Mesenchymal stem cell (in vitro differentiated cells and primary cell): ENCODE data around the gene AOPEP.

Source experiments
- DNase-seq: peaks from one replicate; pipeline ENCODE4 v3.0.0-alpha.2; 2013
- H2AFZ ChIP-seq: one replicate; pipeline ENCODE4 v1.6.1; 2013; ENCODE audit warnings: low read depth, mild to moderate bottlenecking, control low read depth, inconsistent platforms, low read length, moderate library complexity
- H2AK5ac ChIP-seq: 2 replicates; pipeline ENCODE4 v1.6.1; 2013; ENCODE audit warnings: low read length, moderate library complexity, mild to moderate bottlenecking, inconsistent platforms; ENCODE audit not compliant: severe bottlenecking
- H2BK120ac ChIP-seq: one replicate; pipeline ENCODE4 v1.6.1; 2013; ENCODE audit warnings: low read depth, mild to moderate bottlenecking, inconsistent platforms, low read length, moderate library complexity
- H2BK12ac ChIP-seq, 2 experiments: one replicate each; pipeline ENCODE4 v1.6.1; 2013; ENCODE audit warnings: inconsistent platforms in 2 of 2, low read length in 2 of 2, mild to moderate bottlenecking in 2 of 2, moderate library complexity in 2 of 2, control low read depth in 1 of 2
- H2BK15ac ChIP-seq: one replicate; pipeline ENCODE4 v1.6.1; 2013; ENCODE audit warnings: mild to moderate bottlenecking, low read depth, inconsistent platforms; ENCODE audit not compliant: poor library complexity, severe bottlenecking
- H2BK5ac ChIP-seq: 2 replicates; pipeline ENCODE4 v1.6.1; 2013; ENCODE audit warnings: low read depth, mild to moderate bottlenecking, low read length, control low read depth, inconsistent platforms; ENCODE audit not compliant: poor library complexity, severe bottlenecking
- H3K14ac ChIP-seq, 2 experiments: one replicate each; pipeline ENCODE4 v1.6.1; 2013; ENCODE audit warnings: inconsistent platforms in 2 of 2, low read length in 2 of 2, control low read depth in 1 of 2, mild to moderate bottlenecking in 1 of 2, moderate library complexity in 1 of 2
- H3K18ac ChIP-seq, 2 experiments: one replicate each; pipeline ENCODE4 v1.6.1; 2013; ENCODE audit warnings: inconsistent platforms in 2 of 2, low read length in 2 of 2, control low read depth in 1 of 2, low read depth in 1 of 2, mild to moderate bottlenecking in 1 of 2
- H3K23ac ChIP-seq, 2 experiments: one replicate each; pipeline ENCODE4 v1.6.1; 2013; ENCODE audit warnings: inconsistent platforms in 2 of 2, low read length in 2 of 2, mild to moderate bottlenecking in 2 of 2, moderate library complexity in 2 of 2, control low read depth in 1 of 2
- H3K27ac ChIP-seq: 2 replicates; pipeline ENCODE4 v1.5.1; 2013; ENCODE audit warnings: mild to moderate bottlenecking, moderate library complexity, low read length, control low read depth, inconsistent platforms; ENCODE audit not compliant: poor library complexity, severe bottlenecking
- H3K27me3 ChIP-seq, 2 experiments: 2 replicates each; pipeline versions ENCODE4 v1.6.1 to v1.7.0; 2013; ENCODE audit warnings: low read length in 2 of 2, mild to moderate bottlenecking in 2 of 2, moderate library complexity in 2 of 2, control low read depth in 1 of 2, inconsistent platforms in 1 of 2; ENCODE audit not compliant: control insufficient read depth in 1 of 2, insufficient read depth in 1 of 2
- H3K36me3 ChIP-seq, 2 experiments: 2 replicates each; pipeline versions ENCODE4 v1.6.1 to v1.7.0; 2013; ENCODE audit warnings: low read length in 2 of 2, control low read depth in 1 of 2, inconsistent platforms in 1 of 2, low read depth in 1 of 2, mild to moderate bottlenecking in 1 of 2; ENCODE audit not compliant: insufficient read depth in 2 of 2, control insufficient read depth in 1 of 2
- H3K4ac ChIP-seq, 2 experiments: one replicate each; pipeline ENCODE4 v1.6.1; 2013; ENCODE audit warnings: inconsistent platforms in 2 of 2, low read length in 2 of 2, mild to moderate bottlenecking in 2 of 2, moderate library complexity in 2 of 2, control low read depth in 1 of 2, low read depth in 1 of 2
- H3K4me1 ChIP-seq: 2 replicates; pipeline ENCODE4 v1.6.1; 2013; ENCODE audit warnings: low read depth, low read length, control low read depth; ENCODE audit not compliant: control insufficient read depth, insufficient read depth
- H3K4me2 ChIP-seq: 2 replicates; pipeline ENCODE4 v1.6.1; 2013; ENCODE audit warnings: low read length, mild to moderate bottlenecking, inconsistent platforms; ENCODE audit not compliant: poor library complexity, severe bottlenecking
- H3K4me3 ChIP-seq, 2 experiments: 2 replicates each; pipeline versions ENCODE4 v1.5.1 to v1.7.0; 2013; ENCODE audit warnings: low read length in 2 of 2, mild to moderate bottlenecking in 2 of 2, control low read depth in 1 of 2, low read depth in 1 of 2; ENCODE audit not compliant: insufficient read depth in 1 of 2
- H3K79me1 ChIP-seq: replicated peaks from 2 replicates; pipeline ENCODE4 v1.6.1; 2013; ENCODE audit warnings: mild to moderate bottlenecking, control low read depth, low read length, inconsistent platforms; ENCODE audit not compliant: poor library complexity, severe bottlenecking
- H3K9ac ChIP-seq: 2 replicates; pipeline ENCODE4 v1.7.0; 2013; ENCODE audit warnings: mild to moderate bottlenecking, low read length, moderate library complexity
- H3K9me3 ChIP-seq: 2 replicates; pipeline ENCODE4 v1.7.0; 2013; ENCODE audit warnings: mild to moderate bottlenecking, low read length; ENCODE audit not compliant: control insufficient read depth
- H4K8ac ChIP-seq: one replicate; pipeline ENCODE4 v1.6.1; 2013; ENCODE audit warnings: inconsistent platforms, mild to moderate bottlenecking, low read length, moderate library complexity
- H4K91ac ChIP-seq: one replicate; pipeline ENCODE4 v1.6.1; 2013; ENCODE audit warnings: mild to moderate bottlenecking, low read length, inconsistent platforms
- WGBS: methylation state at CpG from one replicate; pipeline ENCODE4 v1.1.7; 2013; ENCODE audit warnings: mixed read lengths; 5-methylcytosine and 5-hydroxymethylcytosine counted together

Gene AOPEP

GRCh38 chr9:95115104-95115503 is 388.6 kb downstream of the AOPEP start:
- Histone ChIP-seq H3K4me2 (no peak overlapping the region), H3K79me1 (no peaks in the 10 kb centered on the region), H2AFZ (no peak overlapping the region), H4K8ac (no peak overlapping the region), H3K9me3 (no peaks in the 10 kb centered on the region), H4K91ac (no peak overlapping the region), H2AK5ac (no peak overlapping the region), H3K4ac (no peak overlapping the region), H3K23ac (no peak overlapping the region), H3K4me3 (no peak overlapping the region), H2BK120ac (no peak overlapping the region), H3K36me3 (peaks cover 15 to 21% of the 10 kb centered on the region in 2 experiments), H3K9ac (no peak overlapping the region), H3K4me1 (no peaks in the 10 kb centered on the region), H3K27ac (no peak overlapping the region), H2BK12ac (no peak overlapping the region), H2BK5ac (no peak overlapping the region), H3K27me3 (no peaks in the 10 kb centered on the region), H3K14ac (no peak overlapping the region), H2BK15ac (no peak overlapping the region), H3K18ac (no peak overlapping the region)
- no peak for DNase-seq
- 97% methylated on average over 6 of the region's 6 CpGs for WGBS

GRCh38 chr9:95116002-95116807 is 389.7 kb downstream of the AOPEP start:
- H2BK15ac ChIP-seq = no peak overlapping the region
- no peaks in the 10 kb centered on the region for H3K4me1 ChIP-seq
- H3K9ac ChIP-seq = no peak overlapping the region
- H3K4me2 ChIP-seq = no peak overlapping the region
- no peak overlapping the region for H4K8ac ChIP-seq
- H2AFZ ChIP-seq = no peak overlapping the region
- H2BK120ac ChIP-seq = no peak overlapping the region
- H3K27me3 ChIP-seq = no peaks in the 10 kb centered on the region
- WGBS = 92% methylated on average over 10 of the region's 11 CpGs
- H3K4ac ChIP-seq = no peak overlapping the region
- H3K14ac ChIP-seq = no peak overlapping the region
- no peak for DNase-seq
- no peaks in the 10 kb centered on the region for H3K79me1 ChIP-seq
- no peak overlapping the region for H3K23ac ChIP-seq
- H3K36me3 ChIP-seq = peaks cover 11 to 17% of the 10 kb centered on the region in 2 experiments
- no peak overlapping the region for H2BK5ac ChIP-seq
- H3K27ac ChIP-seq = no peak overlapping the region
- no peak overlapping the region for H2AK5ac ChIP-seq
- no peaks in the 10 kb centered on the region for H3K9me3 ChIP-seq
- no peak overlapping the region for H3K18ac ChIP-seq
- no peak overlapping the region for H2BK12ac ChIP-seq
- H3K4me3 ChIP-seq = no peak overlapping the region
- no peak overlapping the region for H4K91ac ChIP-seq

DNA sequence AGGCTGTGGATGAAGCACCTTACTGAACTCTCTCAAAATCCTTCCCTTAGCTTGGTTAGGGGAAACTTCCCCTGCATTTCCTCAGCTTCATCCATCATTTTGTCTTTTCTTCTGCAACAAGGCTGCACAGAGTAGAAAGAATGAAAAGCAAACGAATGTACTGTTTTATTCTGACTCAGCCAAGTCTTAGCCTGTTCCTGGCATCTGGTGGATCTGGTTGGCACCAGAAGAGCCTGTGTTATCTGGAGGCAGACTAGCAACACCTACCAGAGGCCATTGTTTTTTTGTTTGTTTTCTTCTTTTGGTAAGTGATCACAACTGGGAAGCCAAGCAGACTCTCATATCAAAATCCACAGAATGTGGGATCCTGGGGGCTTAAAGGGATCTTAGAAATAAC is 390.3 kb downstream of the AOPEP start:
- Histone ChIP-seq H2BK120ac (no peak overlapping the region), H4K91ac (no peak overlapping the region), H2BK12ac (no peak overlapping the region), H3K4ac (no peak overlapping the region), H3K9ac (no peak overlapping the region), H3K9me3 (no peaks in the 10 kb centered on the region), H3K18ac (no peak overlapping the region), H4K8ac (no peak overlapping the region), H2BK15ac (no peak overlapping the region), H3K14ac (no peak overlapping the region), H3K27me3 (no peaks in the 10 kb centered on the region), H2AK5ac (no peak overlapping the region), H2BK5ac (no peak overlapping the region), H3K36me3 (peaks cover 7 to 12% of the 10 kb centered on the region in 2 experiments), H3K4me1 (no peaks in the 10 kb centered on the region), H3K27ac (no peak overlapping the region), H2AFZ (no peak overlapping the region), H3K4me2 (no peak overlapping the region), H3K79me1 (no peaks in the 10 kb centered on the region), H3K4me3 (no peak overlapping the region), H3K23ac (no peak overlapping the region)
- DNase-seq = no peak
- 92% methylated on average over 1 of the region's 1 CpG for WGBS

GRCh38 chr9:95118596-95118995 is 392.1 kb downstream of the AOPEP start:
- no peaks in the 10 kb centered on the region for H3K79me1 ChIP-seq
- no peak overlapping the region for H3K4me2 ChIP-seq
- 92% methylated on average over 4 of the region's 4 CpGs for WGBS

More at GRCh38 chr9:95118596-95118995, 392.1 kb downstream of the AOPEP start:
- H2BK12ac ChIP-seq = no peak overlapping the region
- H3K4me3 ChIP-seq = no peak overlapping the region
- H3K36me3 ChIP-seq = peaks cover 0 to 4% of the 10 kb centered on the region in 2 experiments
- H2BK5ac ChIP-seq = no peak overlapping the region
- no peak overlapping the region for H4K91ac ChIP-seq
- no peak overlapping the region for H4K8ac ChIP-seq
- H3K27me3 ChIP-seq = no peaks in the 10 kb centered on the region
- no peak overlapping the region for H3K23ac ChIP-seq
- no peak overlapping the region for H2BK120ac ChIP-seq
- H3K18ac ChIP-seq = no peak overlapping the region
- H3K4ac ChIP-seq = no peak overlapping the region
- no peaks in the 10 kb centered on the region for H3K4me1 ChIP-seq
- DNase-seq = no peak
- no peak overlapping the region for H2AK5ac ChIP-seq
- no peak overlapping the region for H3K27ac ChIP-seq
- no peak overlapping the region for H2AFZ ChIP-seq
- no peak overlapping the region for H3K9ac ChIP-seq
- H3K9me3 ChIP-seq = no peaks in the 10 kb centered on the region
- no peak overlapping the region for H2BK15ac ChIP-seq
- no peak overlapping the region for H3K14ac ChIP-seq
